ENCODE results near the gene FHIP1B.
"Not testable (repeated sequence)": the region's sequence is repeated elsewhere in the genome, so short reads cannot be mapped to it uniquely, and the experiment has no call there.

The FHIP1B gene
- total RNA-seq = 53.3 to 77.6 (median 60.0) reads per million in 4 experiments

GRCh38 chr11:6234387-6235107, at the start of gene FHIP1B:
Gene FHIP1B, minus strand, starts transcription at chr11:6234636. Its CDS starts 10,120 bp downstream, at chr11:6224516.
- peak; percentile 98 for DNase-seq

GRCh38 chr11:6283453-6284023, 49.1 kb upstream of the FHIP1B start:
- DNase-seq = no peak

DNA sequence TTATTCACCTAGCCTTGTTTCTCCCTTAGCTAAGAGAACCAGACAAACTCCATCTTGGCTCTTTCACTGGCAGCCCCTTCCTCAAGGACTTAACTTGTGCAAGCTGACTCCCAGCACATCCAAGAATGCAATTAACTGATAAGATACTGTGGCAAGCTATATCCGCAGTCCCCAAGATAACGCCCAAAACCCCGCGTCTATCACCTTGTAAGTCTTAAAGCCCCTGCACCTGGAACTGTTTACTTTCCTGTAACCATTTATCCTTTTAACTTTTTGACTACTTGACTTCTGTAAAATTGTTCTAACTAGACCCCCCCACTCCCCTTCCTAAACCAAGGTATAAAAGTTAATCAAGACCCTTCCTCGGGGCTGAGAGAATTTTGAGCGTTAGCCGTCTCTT, 46.4 kb upstream of the FHIP1B start:
- DNase-seq = not testable (repeated sequence)

DNA sequence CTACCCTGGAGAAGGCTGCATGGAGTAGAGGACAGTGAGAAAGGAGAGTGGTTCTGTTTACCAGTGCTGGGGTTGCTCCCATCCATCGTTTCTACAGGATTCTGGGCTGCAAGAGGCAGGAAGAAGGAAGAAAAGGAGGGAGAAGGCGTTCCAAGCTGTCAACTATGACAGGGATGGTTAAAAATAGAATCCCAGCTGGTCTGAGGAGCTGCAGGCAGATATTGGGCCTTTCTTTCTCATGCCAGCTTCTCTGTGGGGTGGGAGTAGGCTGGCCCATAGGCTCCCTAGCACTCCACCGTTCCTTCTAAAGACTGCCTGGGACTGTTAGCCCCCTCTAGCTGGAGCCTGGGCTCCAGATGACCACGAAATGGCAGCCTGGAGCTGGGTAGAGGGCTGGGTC, 38.8 kb upstream of the FHIP1B start:
- DNase-seq = no peak

GRCh38 chr11:6271598-6271997, 37.2 kb upstream of the FHIP1B start:
- no peak for DNase-seq

- DNase-seq = no peak
These were observed 36.3 kb upstream of the FHIP1B start for GRCh38 chr11:6270584-6271246.

- no peak for DNase-seq
These were observed 35.6 kb upstream of the FHIP1B start for GRCh38 chr11:6269994-6270393.

- DNase-seq = no peak
These were observed 34.4 kb upstream of the FHIP1B start for GRCh38 chr11:6268820-6269219.

DNA sequence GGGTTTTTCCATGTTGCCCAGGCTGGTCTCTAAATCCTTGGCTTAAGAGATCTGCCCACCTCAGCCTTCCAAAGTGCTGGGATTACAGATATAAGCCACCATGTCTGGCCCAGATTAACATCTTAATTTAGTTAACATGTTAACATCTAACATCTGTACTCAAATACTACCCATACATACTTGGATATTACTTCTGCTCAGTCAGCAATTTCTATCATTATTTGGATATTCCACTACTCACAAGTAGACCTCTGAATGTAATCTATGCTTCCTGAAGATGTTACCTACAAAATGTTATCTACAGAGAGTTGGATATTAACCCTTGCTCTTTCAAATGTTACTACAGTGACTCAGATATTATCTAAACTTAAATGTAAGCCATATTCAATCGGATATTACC, 29.2 kb upstream of the FHIP1B start:
- DNase-seq = no peak

- no peak for DNase-seq
These were observed 25.8 kb upstream of the FHIP1B start for GRCh38 chr11:6260207-6260726.

DNA sequence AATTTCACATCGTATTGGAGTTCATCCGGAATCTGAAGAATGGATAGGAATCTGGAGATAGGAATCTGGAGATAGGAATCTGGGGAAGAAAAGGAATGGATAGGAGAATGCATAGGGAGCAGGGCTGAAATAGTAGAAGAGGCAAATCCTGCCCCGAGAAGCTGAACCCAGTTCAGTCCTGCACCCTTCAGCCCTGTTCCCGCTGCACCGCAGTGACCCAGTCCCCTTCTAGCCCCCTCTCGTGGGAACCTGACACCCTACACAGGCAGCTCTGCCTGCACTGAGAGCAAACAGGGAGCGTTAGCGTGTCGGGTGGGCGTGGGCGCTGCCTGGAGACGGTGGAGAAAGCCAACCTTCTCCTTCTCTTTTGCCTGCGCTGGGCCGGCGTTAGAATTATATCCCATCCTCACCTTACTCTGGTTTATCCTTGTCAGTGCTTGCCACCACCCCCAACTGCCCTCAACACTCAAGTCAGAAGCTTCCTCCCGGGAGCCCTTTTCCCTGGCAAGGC, 24.2 kb upstream of the FHIP1B start:
- DNase-seq = no peak

DNA sequence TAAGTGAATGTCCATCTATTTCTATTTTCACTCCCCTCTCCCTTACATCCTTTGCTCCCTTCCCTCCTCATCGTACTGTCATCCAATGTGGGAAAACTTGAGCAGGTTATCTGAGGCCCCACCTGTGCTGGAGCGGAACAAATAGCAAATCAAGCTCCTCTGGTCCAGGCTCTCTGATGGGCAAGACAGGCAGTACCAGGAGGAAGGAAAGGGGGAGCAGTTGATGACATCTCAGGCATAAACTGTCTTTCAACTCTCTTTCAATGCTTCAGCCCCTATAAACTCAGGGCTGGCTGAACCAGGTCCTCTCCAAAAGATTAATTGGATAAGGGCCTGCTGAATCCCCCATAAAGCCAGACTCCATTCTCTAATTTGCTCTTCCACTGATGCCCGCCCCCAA, 23.7 kb upstream of the FHIP1B start:
- no peak for DNase-seq

- no peak for DNase-seq
These were observed 18.8 kb upstream of the FHIP1B start for GRCh38 chr11:6253197-6253596.

DNA sequence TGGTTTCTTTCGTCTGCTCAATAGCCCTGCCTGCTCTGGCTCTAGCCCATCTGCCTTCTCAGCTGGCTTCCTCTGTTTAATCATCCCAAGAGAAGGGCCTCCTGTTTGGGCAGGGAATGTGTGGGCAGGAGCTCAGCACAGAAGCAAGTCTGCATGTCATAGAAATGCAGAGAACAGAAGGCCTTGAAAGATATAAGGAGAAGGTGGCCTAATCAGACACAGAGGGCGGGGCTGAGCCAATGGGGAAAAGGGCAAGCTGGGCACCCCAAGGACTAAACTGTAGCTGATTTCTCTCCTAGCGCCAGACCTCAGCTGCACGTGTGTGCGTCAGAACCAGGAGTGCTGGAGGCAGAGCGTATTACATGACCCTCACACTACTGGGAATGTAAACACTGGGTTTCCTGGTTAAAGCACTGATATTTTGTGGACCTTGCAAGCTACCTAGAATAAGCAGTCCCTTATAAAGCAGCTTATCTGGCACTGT, 17.6 kb upstream of the FHIP1B start:
- DNase-seq = no peak

DNA sequence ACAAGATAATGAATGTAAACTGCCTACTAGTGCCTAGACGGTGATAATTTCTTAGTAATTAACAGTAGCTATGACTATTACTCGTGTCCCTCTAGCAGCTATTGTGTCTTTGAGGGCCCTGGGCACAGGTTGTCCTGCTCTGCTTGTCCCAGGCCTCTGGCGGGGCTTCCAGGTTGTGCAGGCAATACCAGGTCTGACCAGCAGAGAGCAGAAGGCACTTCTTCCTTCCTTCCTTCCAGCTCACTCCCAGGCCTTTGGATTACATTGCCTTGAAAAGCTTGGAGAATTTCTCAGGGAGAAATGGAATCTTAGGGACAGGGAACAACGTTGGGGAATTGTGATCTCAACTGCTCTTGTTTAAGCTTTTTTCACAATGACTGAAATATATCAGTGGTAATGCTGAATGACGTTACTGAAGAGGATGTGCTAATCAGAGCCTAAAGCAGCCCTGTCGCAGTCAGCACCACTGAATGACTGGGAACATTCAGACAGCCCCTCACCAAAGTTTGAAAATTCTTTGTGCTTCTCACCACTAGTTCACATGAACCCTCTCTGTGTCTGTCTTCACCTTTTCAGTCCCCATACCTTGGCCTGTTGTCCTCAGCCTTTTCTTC, 16.8 kb upstream of the FHIP1B start:
- peak; percentile 26 for DNase-seq

DNA sequence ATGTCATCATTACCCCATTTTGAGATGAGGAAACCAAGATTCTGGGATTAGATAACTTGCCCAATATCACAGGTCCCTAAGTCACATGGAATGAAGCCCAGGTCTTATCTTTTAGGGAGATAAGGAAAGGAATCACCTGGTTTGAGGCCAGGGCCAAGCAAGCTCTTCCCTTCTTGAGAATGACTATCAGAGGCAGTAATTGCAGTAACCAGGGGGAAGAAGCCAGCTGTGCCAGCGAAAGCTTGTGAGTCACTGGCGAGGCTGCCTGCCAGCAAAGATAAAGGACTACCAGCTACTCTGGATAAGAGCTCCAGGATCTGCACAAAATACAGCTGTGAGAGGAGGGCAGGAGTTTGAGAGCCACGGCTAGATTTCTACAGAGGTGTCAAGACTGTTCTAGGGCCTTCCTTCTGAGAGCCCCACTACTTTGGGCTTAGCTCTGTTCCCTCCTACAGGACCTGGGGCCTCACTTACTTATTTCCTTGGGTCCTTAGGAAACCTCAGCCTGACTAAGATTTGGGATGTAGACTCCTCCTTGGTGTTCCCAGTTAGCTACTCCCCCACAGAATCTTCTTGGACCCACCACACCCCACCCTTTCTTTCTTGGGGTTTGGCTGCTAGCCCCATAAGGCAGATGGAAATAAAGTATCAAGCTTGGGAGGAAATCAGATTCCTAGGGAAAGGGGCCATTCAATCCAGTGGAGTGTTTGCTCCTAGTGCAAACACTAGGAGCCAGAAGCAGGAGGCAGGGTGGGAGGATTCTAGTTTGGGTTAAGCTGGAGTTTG, 15.5 kb upstream of the FHIP1B start:
- no peak for DNase-seq

DNA sequence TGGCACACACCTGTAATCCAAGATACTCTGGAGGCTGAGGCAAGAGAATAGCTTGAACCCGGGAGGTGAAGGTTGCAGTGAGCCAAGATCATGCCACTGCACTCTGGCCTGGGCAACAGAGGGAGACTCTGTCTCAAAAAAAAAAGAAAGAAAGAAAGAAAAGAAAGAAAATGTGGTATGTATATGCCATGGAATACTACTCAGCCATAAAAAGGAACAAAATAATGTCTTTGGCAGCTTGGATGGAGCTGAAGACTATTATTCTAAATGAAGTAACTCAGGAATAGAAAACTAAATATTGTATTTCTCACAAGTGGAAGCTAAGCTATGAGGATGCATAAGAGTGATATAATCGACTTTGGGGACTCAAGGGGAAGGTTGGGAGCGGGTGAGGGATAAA, 14.5 kb upstream of the FHIP1B start:
- DNase-seq = not testable (repeated sequence)

- no peak for DNase-seq
These were observed 13.8 kb upstream of the FHIP1B start for GRCh38 chr11:6248248-6248647.

DNA sequence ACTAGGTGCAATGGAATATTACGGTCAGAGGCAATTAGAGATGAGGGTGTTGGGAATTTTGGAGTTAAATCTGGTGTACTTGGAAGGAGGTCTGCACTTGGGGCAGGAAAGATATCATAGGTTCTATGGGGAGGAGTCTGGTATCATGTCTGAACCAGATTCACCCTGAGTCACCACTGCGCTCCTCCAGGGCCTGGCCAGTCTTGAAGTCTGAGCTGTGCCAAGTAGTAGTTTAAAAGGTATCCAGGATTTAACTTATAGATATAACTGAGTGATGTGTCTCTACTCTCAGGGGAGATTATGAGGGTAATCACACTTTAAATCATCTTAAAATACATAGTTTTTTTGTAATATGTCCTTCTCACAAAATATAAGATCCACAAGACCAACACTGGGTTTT, 11.1 kb upstream of the FHIP1B start:
- DNase-seq = no peak

DNA sequence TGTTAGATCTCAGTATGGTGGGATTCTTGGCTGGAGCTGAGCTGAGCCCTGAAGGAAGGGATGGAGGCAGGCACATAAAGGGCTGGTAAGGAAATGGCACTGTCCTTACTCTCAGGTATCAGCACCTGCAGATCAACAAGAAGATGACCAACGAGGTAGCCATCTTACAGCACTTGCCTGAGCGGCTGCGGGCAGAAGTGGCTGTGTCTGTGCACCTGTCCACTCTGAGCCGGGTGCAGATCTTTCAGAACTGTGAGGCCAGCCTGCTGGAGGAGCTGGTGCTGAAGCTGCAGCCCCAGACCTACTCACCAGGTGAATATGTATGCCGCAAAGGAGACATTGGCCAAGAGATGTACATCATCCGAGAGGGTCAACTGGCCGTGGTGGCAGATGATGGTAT, 6.9 kb upstream of the FHIP1B start:
- no peak for DNase-seq

- DNase-seq = no peak
These were observed 6.3 kb upstream of the FHIP1B start for GRCh38 chr11:6240781-6241180.

DNA sequence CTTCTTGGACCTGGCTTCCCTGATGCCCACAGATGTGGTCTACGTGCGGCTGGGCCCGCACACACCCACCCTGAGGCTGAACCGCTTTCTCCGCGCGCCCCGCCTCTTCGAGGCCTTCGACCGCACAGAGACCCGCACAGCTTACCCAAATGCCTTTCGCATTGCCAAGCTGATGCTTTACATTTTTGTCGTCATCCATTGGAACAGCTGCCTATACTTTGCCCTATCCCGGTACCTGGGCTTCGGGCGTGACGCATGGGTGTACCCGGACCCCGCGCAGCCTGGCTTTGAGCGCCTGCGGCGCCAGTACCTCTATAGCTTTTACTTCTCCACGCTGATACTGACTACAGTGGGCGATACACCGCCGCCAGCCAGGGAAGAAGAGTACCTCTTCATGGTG, 5.7 kb upstream of the FHIP1B start:
- DNase-seq = no peak
